Stimulated activated CD4-positive, alpha-beta T cell treated with anti-CD3 and anti-CD28 coated beads, Interleukin-15, amount 100 ng/mL, for 1 hour (primary cell): ENCODE measurements around the gene HS3ST6.
"Not testable (repeated sequence)": the region's sequence is repeated elsewhere in the genome, so short reads cannot be mapped to it uniquely, and the experiment has no call there.

Experiments used
- DNase-seq, 2 donors: peaks; one replicate each; pipeline ENCODE4 v3.0.0-alpha.2; 2020; ENCODE audit warnings: low read depth in 1 of 2, low spot score in 1 of 2

The HS3ST6 gene

DNA sequence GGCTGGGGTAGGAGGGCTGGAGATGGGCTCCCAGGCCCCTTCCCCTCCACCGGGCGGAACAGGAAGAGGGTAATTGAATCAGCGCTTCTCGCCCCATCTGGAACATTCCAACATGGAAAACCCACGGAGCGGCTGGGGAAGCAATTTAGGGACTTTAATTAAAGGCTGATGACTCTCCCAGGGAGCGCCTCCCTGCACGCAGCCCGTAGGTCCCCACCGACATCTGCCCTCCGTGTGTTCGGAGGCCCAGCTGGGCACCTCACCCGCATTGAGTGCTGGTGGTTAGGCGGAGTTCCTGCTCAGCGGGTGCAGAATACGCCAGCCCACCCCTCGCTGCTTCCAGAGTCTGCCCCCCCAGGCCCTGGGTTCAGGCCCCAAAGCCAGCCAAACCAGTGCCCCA is 10.0 kb downstream of the HS3ST6 start:
- DNase-seq = no peak

DNA sequence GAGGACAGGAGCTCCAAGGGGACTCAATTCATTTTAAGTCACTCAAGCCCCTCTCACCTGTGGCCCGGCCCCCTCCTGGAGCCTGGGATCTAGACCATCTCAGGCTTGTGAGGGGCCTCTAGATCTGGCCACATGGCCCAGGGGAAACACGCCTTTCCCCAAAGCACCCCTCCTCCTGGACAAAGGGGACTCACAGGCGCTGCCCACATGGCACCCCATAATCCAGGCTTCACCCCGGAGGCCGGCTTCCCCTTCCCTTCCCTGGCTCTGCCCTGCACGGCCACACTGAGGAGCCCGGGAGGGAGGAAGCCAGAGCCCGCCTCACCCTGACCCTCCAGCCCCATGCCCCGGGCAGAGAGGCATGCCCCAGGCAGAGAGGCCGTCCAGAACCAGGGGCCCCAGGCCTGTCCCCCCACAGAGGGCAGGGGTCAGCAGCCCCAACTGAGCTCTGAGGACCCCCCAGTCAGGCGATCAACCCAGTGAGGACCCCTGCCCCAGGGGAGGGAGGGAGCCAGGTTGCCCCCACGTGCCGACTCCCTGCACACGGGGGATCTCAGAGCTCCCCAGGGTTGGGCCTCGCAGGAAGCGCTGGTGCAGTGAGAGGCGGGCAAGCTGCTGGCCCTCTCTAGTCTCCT is 10.9 kb downstream of the HS3ST6 start:
- no peak for DNase-seq

DNA sequence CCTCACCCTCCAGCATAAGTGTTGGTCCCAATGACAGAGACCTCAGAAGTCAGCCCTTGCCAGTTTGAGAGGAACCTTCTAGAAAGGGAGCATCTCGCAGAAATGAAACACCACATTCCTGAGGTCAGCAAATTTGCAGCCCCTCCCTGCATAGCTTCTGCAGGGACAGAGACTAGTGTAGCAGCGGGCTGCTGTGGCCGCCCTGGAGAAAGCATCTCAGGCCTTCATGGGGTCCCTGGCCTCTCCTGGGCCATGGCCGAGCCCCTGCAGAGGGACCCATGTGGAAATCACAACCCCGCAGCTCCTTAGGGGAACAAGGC is 11.4 kb downstream of the HS3ST6 start:
- no peak for DNase-seq

DNA sequence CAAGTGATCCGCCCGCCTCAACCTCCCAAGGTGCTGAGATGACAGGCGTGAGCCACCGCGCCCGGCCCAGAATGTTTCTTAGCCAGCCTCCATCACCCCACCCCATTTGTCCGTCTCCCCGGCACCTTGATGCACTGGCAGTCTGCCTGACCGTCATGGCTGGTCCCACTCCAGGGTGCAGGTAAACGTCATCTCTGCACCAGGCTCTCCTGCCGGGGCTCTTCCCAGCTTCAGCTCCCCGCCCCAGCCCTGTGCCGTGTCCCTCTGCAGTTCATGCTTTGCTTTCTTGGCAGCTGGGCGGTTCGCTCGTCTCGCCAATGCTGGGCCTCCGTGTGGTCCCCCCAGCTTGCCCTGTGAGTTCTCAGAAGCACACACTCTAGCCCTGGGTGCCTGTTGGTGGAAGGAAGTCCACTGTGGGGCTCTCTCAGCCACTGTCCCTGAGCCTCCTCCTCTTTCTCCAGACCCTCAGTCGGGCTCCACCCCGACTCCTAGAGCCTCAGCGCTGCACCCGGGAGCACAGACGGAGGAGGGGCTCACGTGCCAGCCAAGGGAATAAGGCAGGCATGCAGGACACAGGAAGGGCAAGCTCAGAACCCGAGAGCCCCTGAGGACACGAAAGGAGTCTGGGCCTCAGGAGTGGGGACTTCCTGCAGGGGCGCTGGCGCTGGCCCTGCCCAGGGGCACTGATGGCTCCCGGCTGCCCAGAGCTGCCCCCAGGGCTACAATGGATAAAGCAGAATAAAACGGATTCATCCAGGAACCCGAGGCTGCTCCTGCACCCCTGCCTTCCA is 12.0 kb downstream of the HS3ST6 start:
- no peak for DNase-seq

DNA sequence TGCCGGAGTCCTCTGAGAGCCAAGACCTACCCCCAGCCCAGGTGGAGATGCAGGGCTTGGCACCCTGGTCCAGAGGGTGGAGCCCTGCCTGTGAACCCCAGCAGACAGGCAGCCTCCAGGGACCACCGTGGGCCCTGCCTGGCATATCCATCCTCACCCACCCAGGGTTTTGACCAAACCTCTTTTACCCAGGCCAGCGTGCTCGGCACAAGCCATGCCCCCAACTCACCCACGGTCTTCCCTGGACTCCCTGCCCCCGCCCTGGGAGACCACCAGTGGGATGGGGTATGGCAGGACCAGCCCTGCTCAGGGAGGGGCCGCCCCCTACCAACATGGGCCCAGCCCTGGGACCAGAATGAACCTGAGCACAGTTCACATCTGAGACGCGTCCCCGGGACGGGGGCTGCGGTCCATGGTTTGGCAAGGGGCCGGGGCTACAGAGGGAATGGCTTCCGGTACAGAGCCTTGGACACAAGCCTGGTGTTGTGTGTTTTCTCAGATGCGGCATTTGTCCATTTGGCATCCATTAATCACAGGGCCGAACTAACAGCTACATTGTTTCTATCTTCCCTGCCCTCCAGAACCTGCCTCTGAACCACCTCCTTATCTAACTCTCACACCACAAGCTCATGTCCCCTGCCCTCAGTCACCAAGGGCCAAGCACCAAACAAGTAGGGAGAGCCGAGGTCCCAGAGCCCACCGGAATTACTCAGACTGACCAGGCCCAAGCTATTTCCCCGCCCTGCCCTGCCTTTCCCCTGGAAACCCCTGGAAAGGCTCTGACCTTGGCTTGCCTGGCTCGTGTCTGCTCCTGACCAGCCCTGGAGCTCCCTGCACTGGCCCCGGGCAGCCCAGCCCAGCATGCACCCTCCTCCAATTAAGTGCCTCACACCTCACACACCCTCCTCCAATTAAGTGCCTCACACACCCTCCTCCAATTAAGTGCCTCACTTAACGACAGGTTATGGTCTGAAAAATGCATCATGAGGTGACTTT is 14.1 kb downstream of the HS3ST6 start:
- DNase-seq = no peak

DNA sequence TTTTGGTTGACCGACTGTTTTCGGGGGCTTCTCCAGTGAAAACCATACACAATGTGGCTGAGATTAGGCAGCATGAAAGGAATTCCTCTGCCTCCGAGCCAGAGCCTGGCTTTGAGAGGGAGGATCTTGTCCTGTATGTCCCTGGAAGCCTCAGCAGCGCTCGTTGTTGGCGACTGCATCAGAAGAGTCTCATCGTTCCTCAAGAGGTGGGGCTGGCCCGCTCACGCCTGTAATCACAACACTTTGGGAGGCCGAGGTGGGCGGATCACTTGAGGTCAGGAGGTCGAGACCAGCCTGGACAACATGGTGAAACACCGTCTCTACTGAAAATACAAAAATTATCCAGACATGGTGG is 15.0 kb downstream of the HS3ST6 start:
- no peak for DNase-seq

DNA sequence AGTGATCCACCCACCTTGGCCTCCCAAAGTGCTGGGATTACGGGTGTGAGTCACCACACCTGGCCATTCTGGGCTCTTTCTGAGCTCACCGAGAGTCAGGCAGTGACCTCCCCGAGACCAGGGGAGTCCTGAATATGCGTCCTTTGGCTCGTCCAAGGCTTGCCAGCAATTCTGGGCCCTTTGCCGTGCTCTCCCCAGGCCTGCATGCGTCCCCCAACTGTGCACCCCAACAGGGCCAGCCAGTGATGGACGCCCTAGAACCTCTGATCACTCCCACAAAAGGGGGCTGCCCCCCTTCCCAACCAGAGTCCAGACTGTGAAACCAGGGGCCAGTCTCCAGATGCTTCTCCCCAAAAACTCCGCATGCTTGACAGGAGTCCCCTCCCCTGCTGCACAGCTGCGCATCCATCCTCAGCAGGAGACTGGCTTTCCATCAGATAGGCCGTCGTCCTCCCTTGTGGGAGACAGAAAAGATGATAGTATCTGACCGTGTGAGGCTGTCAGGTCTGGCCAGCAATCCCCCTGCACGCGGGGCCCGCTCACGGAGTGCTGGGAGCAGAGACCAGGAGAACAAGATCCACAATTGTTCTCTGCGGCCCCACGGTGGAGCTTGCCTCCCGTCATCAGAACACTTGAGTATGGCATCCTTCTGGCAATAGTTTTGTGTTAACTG is 15.5 kb downstream of the HS3ST6 start:
- no peak for DNase-seq

DNA sequence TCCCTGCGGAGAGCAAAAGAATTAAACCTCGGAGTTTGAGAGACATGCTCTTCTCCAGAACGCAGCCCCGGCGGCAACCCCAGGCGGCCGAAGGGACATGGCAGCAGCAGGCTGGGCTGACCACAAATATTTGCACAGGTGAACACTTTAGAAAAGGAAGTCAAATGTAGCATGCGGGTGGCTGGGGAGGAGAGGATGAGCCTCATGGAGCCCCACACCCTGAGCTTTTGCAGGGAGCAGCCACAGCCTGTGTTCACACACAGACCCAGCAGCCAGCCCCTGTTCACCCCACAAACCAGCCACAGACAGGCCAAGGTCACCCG is 17.8 kb downstream of the HS3ST6 start:
- no peak for DNase-seq

DNA sequence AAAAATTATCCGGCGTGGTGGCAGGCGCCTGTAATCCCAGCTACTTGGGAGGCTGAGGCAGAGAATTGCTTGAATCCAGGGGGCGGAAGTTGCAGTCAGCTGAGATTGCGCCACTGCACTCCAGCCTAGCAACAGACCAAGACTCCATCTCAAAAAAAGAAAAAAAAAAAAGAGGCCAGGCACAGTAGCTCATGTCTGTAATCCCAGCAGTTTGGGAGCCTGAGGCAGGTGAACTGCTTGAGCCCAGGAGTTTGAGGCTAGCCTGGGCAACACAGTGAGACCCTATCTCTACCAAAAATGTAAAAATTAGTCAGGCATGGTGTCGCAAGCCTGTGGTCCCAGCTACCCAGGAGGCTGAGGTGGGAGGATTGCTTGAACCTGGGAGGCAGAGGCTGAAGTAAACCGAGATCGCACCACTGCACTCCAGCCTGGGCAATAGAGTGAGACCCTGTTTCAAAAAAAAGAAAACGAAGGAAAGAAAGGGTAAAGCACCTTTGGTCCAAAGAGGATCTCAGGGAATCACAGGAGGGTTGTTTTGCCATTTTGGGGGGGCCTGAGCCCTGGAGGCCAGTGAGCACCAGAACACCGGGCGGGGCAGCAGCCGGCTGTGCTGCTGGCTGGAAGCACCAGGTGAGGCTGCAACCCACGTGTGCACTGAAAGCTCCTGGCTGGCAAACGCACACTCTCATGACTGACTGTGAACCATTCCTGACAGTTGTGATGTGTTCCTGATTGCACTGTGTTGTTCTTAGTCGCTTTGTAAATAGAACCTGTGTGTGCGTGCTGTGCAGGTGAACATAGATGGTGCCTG is 18.4 kb downstream of the HS3ST6 start:
- DNase-seq = no peak

DNA sequence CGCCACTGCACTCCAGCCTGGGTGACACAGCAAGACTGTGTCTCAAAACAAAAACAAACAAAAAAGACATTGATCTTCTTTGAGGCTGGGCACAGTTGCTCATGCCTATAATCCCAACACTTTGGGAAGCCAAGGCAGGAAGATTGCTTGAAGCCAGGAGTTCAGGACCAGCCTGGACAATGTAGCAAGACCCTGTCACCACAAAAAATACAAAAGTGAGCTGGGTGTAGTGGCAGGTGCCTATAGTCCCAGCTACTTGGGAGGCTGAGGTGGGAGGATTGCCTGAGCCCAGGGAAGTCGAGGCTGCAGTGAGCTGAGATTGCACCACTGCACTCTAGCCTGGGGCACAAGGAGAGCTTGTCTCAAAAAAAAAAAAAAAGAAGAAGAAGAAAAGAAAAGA is 20.5 kb downstream of the HS3ST6 start:
- DNase-seq = not testable (repeated sequence)

DNA sequence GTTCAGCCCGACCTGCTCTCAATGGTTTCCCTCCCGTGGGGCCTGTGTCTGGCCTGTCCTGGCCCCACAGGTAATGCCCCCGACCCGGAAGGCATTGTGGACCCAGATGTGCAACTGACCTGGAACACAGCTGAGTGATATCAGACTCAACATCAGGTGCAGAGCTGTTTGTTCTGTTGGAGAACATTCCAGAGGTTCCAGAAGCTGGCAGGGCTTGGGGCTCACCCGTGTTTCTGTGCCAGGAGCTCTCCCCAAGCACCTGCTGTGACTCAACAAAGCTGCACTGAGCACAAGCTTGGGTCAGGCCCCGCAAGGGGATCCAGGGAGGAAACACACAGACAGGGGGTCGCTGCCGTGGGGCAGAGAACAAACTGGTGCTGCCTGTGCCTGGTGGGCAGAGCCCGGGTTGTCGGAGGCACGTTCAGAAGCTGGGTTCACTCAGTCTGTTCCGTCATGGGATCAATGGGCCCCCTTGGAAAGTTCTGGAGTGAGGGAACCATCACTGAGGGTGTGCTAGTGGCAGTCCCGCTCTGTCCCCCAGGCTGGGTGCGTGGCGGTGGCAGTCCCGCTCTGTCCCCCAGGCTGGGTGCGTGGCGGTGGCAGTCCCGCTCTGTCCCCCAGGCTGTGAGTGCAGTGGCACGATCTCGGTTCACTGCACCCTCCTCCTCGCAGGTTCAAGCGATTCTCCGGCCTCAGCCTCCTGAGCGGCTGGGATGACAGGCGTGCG is 22.1 kb downstream of the HS3ST6 start:
- DNase-seq = no peak

DNA sequence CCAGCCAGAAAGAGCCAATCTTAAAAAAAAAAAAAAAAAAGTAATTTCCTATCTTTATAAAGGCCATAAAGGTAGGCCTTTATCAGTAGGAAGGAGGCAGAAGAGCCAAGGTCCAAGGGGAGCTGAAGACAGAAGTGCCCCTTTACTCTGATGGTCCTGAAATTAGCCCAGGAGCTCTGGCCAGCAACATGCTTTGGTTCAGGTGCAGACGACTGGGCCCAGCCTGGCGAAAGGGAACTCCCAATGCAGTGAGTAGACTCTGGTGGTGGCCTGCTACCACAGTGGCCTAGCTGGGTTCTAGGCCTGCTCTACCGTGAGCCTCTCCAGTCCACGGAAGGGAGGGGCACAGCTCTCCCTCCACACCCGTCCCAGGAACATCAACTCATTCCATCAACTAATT is 23.1 kb downstream of the HS3ST6 start:
- DNase-seq = no peak

DNA sequence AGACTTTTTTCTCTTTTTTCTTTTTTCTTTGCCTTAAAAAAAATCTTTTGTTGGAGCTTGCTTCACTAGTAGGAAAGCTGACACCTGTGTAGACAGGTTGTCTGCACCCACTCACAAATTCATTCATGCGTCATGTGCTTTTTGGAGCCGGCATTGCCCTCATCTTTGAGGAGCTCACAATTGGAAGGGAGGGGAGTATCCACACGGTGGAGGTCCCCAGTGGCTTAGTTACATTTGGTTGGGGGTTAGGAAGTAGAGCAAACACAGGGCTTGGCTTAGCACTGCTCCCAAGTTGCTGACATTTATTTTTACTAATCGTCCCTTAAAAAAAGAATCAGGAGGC is 27.5 kb downstream of the HS3ST6 start:
- DNase-seq = no peak

DNA sequence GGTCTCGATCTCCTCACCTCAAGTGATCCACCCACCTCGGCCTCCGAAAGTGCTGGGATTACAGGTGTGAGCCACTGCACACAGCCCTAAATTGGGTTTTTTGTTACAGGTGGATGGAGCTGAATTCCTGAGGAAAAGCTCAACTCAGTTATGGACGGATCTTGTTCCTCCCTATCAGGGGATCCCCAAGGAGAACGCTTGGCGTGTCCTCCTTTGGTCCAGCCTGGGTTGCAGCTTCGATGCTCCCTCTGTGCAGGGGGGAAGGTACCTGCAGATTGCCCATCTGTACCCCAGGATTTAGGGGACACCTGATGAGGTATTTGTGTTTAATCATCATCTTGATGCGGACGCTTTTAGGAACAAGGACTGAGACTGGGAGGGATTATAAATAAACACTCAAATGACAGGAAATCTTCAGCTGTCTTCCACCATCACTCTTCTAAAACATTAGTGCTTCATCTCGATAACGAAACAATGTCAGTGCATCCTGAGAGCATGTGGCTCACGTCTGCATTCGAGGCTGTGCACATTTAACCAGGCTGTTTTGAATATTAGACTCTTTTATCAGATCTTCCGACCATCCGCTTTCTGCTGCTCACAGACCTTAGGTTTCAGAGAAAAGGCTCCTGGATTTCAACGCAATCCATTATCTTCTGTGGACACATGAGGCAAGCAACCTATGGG is 28.0 kb downstream of the HS3ST6 start:
- DNase-seq = no peak

DNA sequence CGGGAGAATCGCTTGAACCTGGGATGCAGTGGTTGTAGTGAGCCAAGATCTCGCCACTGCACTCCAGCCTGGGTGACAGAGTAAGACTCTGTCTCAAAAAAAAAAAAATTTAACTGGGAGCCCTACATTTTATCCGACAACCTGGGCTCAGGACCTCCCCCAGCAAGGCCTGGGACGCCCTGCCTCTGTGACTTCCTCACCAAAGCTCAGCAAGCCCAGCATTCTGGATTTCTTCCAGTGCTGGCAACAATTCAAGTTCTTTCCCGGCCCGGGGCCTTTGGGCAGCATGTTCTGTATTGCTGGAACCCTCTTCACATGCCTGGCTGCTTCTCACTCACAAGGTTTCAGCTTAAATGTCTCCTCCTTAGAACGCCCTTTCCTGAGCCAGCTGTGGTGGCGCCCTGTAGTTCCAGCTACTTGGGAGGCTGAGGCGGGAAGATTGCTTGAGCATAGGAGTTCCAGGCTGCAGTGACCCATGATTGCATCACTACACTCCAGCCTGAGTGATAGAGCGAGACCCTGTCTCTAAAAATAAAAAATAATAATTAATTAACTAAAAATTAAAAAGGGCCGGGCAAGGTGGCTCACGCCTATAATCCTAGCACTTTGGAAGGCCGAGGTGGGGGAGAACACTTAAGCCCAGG is 30.4 kb downstream of the HS3ST6 start:
- no peak for DNase-seq

DNA sequence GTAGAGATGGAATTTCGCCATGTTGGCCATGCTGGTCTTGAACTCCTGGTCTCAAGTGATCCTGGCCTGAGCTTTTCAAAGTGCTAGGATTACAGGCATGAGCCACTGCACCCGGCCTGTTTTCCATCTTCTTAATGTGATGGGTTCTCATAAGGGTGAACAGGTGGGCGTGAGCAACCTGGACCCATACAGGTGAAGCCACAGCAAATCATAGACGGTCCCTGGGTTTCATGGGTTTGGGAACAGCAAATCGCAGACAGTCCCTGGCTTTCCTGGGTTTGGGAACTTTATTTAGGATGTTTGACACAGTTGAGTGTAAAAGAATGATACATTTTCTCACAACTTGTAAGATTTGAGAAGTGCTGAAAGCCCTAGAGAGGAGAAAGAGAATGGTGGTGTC is 33.3 kb downstream of the HS3ST6 start:
- no peak for DNase-seq

DNA sequence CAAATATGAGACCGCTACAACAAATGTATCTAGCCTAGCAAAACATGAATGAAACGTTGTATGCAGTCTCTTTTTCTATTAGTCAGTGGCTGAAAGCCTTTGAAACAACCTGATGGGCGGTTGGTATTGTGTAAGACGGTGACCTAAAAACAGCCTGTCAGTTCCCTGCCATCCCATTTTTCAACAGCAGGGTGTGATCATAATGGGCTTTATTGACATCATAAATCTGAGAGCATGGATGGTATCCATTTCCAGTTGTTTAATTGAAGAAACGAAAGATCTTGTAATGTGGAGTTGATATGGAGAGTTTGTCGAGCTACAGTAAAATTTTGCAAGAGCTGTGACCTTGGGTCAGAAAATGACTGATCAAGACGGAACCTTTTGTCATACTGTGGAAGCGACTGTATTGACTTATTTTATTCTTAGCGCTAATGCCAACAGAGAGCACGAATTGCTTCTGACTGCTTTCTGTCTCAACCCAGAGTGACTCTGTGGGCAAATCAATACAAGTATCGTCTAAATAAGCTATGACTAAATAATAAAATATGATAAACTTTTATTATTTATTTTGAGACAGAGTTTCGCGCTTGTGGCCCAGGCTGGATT is 34.0 kb downstream of the HS3ST6 start:
- DNase-seq = no peak

DNA sequence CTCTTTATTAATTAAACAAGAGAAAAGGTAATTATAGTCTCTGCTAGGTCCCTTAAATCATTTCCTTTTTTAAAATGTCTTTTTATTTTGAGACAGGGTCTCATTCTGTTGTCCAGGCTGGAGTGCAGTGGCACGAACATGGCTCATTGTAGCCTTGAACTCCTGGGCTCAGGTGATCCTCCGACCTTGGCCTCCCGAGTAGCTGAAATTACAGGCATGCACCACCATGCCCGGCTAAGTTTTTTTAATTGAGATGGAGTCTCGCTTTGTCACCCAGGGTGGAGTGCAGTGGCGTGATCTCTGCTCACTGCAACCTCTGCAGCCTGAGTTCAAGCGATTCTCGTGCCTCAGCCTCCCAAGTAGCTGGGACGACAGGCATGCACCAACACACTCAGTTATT is 37.0 kb downstream of the HS3ST6 start:
- DNase-seq = not testable (repeated sequence)

DNA sequence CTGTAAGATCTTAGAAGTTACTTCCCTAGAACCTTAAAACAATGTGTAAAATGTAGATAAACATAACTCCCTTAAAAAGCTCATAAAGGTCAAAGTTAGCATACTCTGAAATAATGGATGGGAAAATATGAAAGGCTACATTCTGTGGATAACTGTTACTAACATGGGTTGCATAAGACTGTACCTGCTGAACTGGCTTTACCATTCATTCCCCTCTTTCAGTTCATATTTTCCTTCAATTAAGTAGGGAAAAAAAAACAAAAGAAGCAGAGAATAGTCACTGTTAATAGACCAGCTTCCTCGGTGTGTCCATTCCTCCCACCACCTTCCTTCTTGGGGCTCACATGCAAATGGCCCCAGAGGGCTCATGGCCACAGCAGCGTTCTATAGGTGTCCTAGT is 38.7 kb downstream of the HS3ST6 start:
- no peak for DNase-seq
